WTC11 (cell line): Measurements from ENCODE around the gene XKR7. TPM values are rescaled to one million over a fixed set of nuclear protein-coding genes. Genes with fewer than 3 reads are reported as not detected.

ENCODE experiments used
- ATAC-seq: fragments of 200-7000 bp; cut with Tn5 transposase; 2 replicates; pipeline ENCODE4 v1.10.0; 2021; ENCODE audit warnings: mild to moderate bottlenecking, moderate library complexity
- CTCF ChIA-PET: fragments of 300-600 bp; sonication (Branson Sonifier 250); formaldehyde crosslinking; loops from one replicate; lab custom pipeline; 2021; ENCODE audit warnings: antibody characterized with exemption; lab: Charles Lee
- POLR2A ChIA-PET: fragments of 350-600 bp; sonication (Branson Sonifier 250); formaldehyde crosslinking; loops from one replicate; lab custom pipeline; 2021; ENCODE audit warnings: antibody characterized with exemption; lab: Charles Lee
- DNase-seq: peaks from one replicate; pipeline ENCODE4 v3.0.0; 2021; ENCODE audit warnings: low spot score
- H3K27ac Mint-ChIP-seq: 2 replicates; pipeline ENCODE4 v1.8.0; 2021; ENCODE audit warnings: mixed read lengths
- H3K27me3 Mint-ChIP-seq: 2 replicates; pipeline ENCODE4 v1.8.0; 2021; ENCODE audit warnings: low read depth, mild to moderate bottlenecking, moderate library complexity, mixed read lengths
- H3K36me3 Mint-ChIP-seq: 2 replicates; pipeline ENCODE4 v1.8.0; 2021; ENCODE audit warnings: mixed read lengths
- H3K4me1 Mint-ChIP-seq: 2 replicates; pipeline ENCODE4 v1.8.0; 2022; ENCODE audit warnings: mixed read lengths
- H3K4me3 Mint-ChIP-seq: 2 replicates; pipeline ENCODE4 v1.8.0; 2021; ENCODE audit warnings: mild to moderate bottlenecking, moderate library complexity, mixed read lengths
- H3K9me3 Mint-ChIP-seq: 2 replicates; pipeline ENCODE4 v1.8.0; 2021; ENCODE audit warnings: mixed read lengths
- ATF2 ChIP-seq: sonication (generic); formaldehyde crosslinking; IDR thresholded peaks from 2 replicates; pipeline ENCODE4 v1.8.1; 2022; ENCODE audit warnings: low read depth, missing genetic modification reagents, borderline replicate concordance
- CBFB ChIP-seq: sonication (generic); formaldehyde crosslinking; IDR thresholded peaks from 2 replicates; pipeline ENCODE4 v1.8.1; 2022; ENCODE audit warnings: mild to moderate bottlenecking, low read depth, missing genetic modification reagents
- CDX4 ChIP-seq: fragments of 250-450 bp; sonication (Bioruptor Pico); IDR thresholded peaks from 2 replicates; pipeline ENCODE4 v1.9.0; 2021; ENCODE audit warnings: moderate library complexity, mild to moderate bottlenecking, inconsistent platforms, borderline replicate concordance
- CTCF ChIP-seq: fragments of 200-600 bp; IDR thresholded peaks from 2 replicates; pipeline ENCODE4 v1.8.0; 2022; ENCODE audit warnings: antibody characterized with exemption
- FOXJ3 ChIP-seq: sonication (generic); formaldehyde crosslinking; IDR thresholded peaks from 2 replicates; pipeline ENCODE4 v1.9.0; 2021; ENCODE audit warnings: missing genetic modification reagents, mild to moderate bottlenecking, borderline replicate concordance
- GRHL2 ChIP-seq: fragments of 250-450 bp; sonication (Bioruptor Pico); IDR thresholded peaks from 2 replicates; pipeline ENCODE4 v1.8.0; 2022; ENCODE audit warnings: mild to moderate bottlenecking, moderate library complexity; ENCODE audit not compliant: insufficient replicate concordance, severe bottlenecking
- HMGXB4 ChIP-seq: sonication (generic); formaldehyde crosslinking; IDR thresholded peaks from 2 replicates; pipeline ENCODE4 v1.8.1; 2023; ENCODE audit warnings: mild to moderate bottlenecking, moderate library complexity, missing genetic modification reagents
- JAZF1 ChIP-seq: fragments of 250-450 bp; sonication (Bioruptor Pico); IDR thresholded peaks from 2 replicates; pipeline ENCODE4 v1.9.0; 2021; ENCODE audit warnings: moderate library complexity, mild to moderate bottlenecking, inconsistent platforms
- MLX ChIP-seq: sonication (generic); formaldehyde crosslinking; IDR thresholded peaks from 2 replicates; pipeline ENCODE4 v1.8.1; 2023; ENCODE audit warnings: mild to moderate bottlenecking, missing genetic modification reagents, moderate library complexity
- PRDM15 ChIP-seq: sonication (generic); formaldehyde crosslinking; IDR thresholded peaks from 2 replicates; pipeline ENCODE4 v1.8.0; 2022; ENCODE audit warnings: missing genetic modification reagents
- TP53 ChIP-seq: sonication (generic); formaldehyde crosslinking; IDR thresholded peaks from 2 replicates; pipeline ENCODE4 v1.8.1; 2023; ENCODE audit warnings: mild to moderate bottlenecking, missing genetic modification reagents
- ZNF121 ChIP-seq: sonication (generic); formaldehyde crosslinking; IDR thresholded peaks from 2 replicates; pipeline ENCODE4 v1.8.0; 2023; ENCODE audit warnings: missing genetic modification reagents
- ZNF138 ChIP-seq: sonication (generic); formaldehyde crosslinking; conservative IDR thresholded peaks from 2 replicates; pipeline ENCODE4 v1.8.1; 2022; ENCODE audit warnings: mild to moderate bottlenecking, moderate library complexity, missing genetic modification reagents
- total RNA-seq: library from RNA; stranded (reverse); gene quantifications from 3 replicates; pipeline ENCODE4 v1.2.3, GENCODE V29; 2021

The XKR7 gene
- total RNA-seq, 1 experiment from 2014 or later = 2.5 TPM

GRCh38 chr20:32027643-32028042 is 59.7 kb downstream of the XKR7 start (continued):
- TF ChIP-seq MLX (CRISPR knock-in tag) = no peak

- Mint-ChIP-seq H3K4me1 (peaks cover 16% of the 10 kb centered on the region), H3K36me3 (peaks cover 3% of the 10 kb centered on the region; the same call in 1 of the 2 replicates), H3K27me3 (peaks cover 5% of the 10 kb centered on the region; the same call in 1 of the 2 replicates), H3K27ac (no peak overlapping the region), H3K9me3 (no peaks in the 10 kb centered on the region), H3K4me3 (no peak overlapping the region)
- TF ChIP-seq GRHL2 (CRISPR knock-in tag) (no peak), CDX4 (CRISPR knock-in tag) (no peak), ZNF138 (no peak), PRDM15 (CRISPR knock-in tag) (peak; percentile 98)
- POLR2A ChIA-PET = interaction anchor here (1.0 kb wide), 1 partner anchor 10 kb away, joined by 5 read pairs; no protein-coding TSS in a partner anchor
- ATAC-seq = peak; percentile 11; the same call in 1 of the 2 replicates
- CTCF ChIA-PET = interaction anchor here (0.7 to 9.5 kb wide), 10 partner anchors 9 to 213 kb away, joined by 3 to 70 read pairs (median 10); partner anchors contain the start of gene XKR7
- peak; percentile 41 for DNase-seq
These were observed 60.9 kb downstream of the XKR7 start for GRCh38 chr20:32028647-32029372.

GRCh38 chr20:32029561-32029960 is 61.6 kb downstream of the XKR7 start:
- H3K27ac Mint-ChIP-seq = no peak overlapping the region
- no peak for TF ChIP-seq TP53
- no peak for TF ChIP-seq ATF2 (CRISPR knock-in tag)
- ChIA-PET POLR2A (interaction anchor here (1.0 kb wide), 1 partner anchor 10 kb away, joined by 5 read pairs; no protein-coding TSS in a partner anchor), CTCF (interaction anchor here (0.8 to 9.5 kb wide), 9 partner anchors 10 to 178 kb away, joined by 3 to 70 read pairs (median 12); partner anchors contain the start of genes PDRG1 and XKR7)
- H3K9me3 Mint-ChIP-seq = no peaks in the 10 kb centered on the region
- peaks cover 10% of the 10 kb centered on the region for H3K4me1 Mint-ChIP-seq
- H3K27me3 Mint-ChIP-seq = peaks cover 5% of the 10 kb centered on the region; the same call in 1 of the 2 replicates
- peaks cover 3% of the 10 kb centered on the region; the same call in 1 of the 2 replicates for H3K36me3 Mint-ChIP-seq
- no peak for ATAC-seq
- no peak for DNase-seq
- no peak overlapping the region for H3K4me3 Mint-ChIP-seq

GRCh38 chr20:32031007-32031958 is 63.3 kb downstream of the XKR7 start:
- DNase-seq (peak; percentile 95), ATAC-seq (peak; percentile 99)
- peaks cover 7% of the 10 kb centered on the region for H3K27me3 Mint-ChIP-seq
- peak overlapping the region; percentile 56 for H3K4me3 Mint-ChIP-seq
- peaks cover 3% of the 10 kb centered on the region; the same call in 1 of the 2 replicates for H3K36me3 Mint-ChIP-seq
- ChIA-PET POLR2A (interaction anchor here (1.3 kb wide), 1 partner anchor 13 kb away, joined by 4 read pairs; no protein-coding TSS in a partner anchor), CTCF (interaction anchor here (0.6 to 9.5 kb wide), 29 partner anchors 11 to 474 kb away, joined by 3 to 70 read pairs (median 6); partner anchors contain the start of genes CCM2L, PDRG1 and XKR7)
- H3K27ac Mint-ChIP-seq = no peak overlapping the region
- H3K4me1 Mint-ChIP-seq = peaks cover 13% of the 10 kb centered on the region
- no peaks in the 10 kb centered on the region for H3K9me3 Mint-ChIP-seq
- TF ChIP-seq JAZF1 (CRISPR knock-in tag) (no peak), CBFB (0 out of 2 replicates have a peak, but pooled peaks have one; percentile 43), ZNF121 (CRISPR knock-in tag) (peak; percentile 50; the same call in 1 of the 2 replicates), HMGXB4 (CRISPR knock-in tag) (peak; percentile 94), FOXJ3 (CRISPR knock-in tag) (no peak), CTCF (peak; percentile 100)
